IgD-negative memory B cell (primary cell): ENCODE measurements around the gene MYL12B. TPM values are rescaled to one million over a fixed set of nuclear protein-coding genes. Genes with fewer than 3 reads are reported as not detected.

ENCODE experiments used
- polyA plus RNA-seq: library from polyadenylated mRNA; unstranded; fragments of 300-500 nt; fragmentation: Illumina TruSeq; gene quantifications from one replicate; pipeline ENCODE4 v1.2.3, GENCODE V29; 2021

MYL12B gene
- polyA plus RNA-seq, 1 donor from 2014 or later, result 637 TPM

Other genes starting within 250 kb of the MYL12B start
- 8.8 TPM for gene LPIN2, start 249.0 kb upstream of the MYL12B start, polyA plus RNA-seq
- 2.4 TPM for gene MYOM1, start 42.2 kb upstream of the MYL12B start, polyA plus RNA-seq
- 1,599 TPM for gene MYL12A, start 14.3 kb upstream of the MYL12B start, polyA plus RNA-seq
- gene TGIF1, start 188.0 kb downstream of the MYL12B start, polyA plus RNA-seq, result 38.7 TPM